Testis (tissue), 3 donors: ENCODE results near the gene ZBTB46. TPM values are rescaled to one million over a fixed set of nuclear protein-coding genes. Genes with fewer than 3 reads are reported as not detected.

Experiments
- DNase-seq: peaks from one replicate; pipeline ENCODE4 v3.0.0-alpha.2; 2019
- H3K27ac ChIP-seq, 2 donors: fragments of 200-600 bp; sonication (generic); one replicate each; pipeline ENCODE4 v1.5.1; 2019
- H3K27me3 ChIP-seq: fragments of 200-600 bp; sonication (generic); one replicate; pipeline ENCODE4 v1.5.1; 2019
- H3K36me3 ChIP-seq: fragments of 200-600 bp; sonication (generic); one replicate; pipeline ENCODE4 v1.5.1; 2017; ENCODE audit warnings: low read depth; ENCODE audit errors: missing control alignments
- H3K4me1 ChIP-seq: fragments of 200-600 bp; sonication (generic); one replicate; pipeline ENCODE4 v1.5.1; 2019
- H3K4me3 ChIP-seq, 2 donors: fragments of 200-600 bp; sonication (generic); one replicate each; pipeline ENCODE4 v1.5.1; 2017 to 2019
- H3K9me3 ChIP-seq: fragments of 200-600 bp; sonication (generic); one replicate; pipeline ENCODE4 v1.5.1; 2017
- POLR2A ChIP-seq: fragments of 450-650 bp; IDR thresholded peaks from one replicate; pipeline ENCODE4 v1.6.1; 2017; ENCODE audit warnings: antibody characterized with exemption, mild to moderate bottlenecking, moderate library complexity
- WGBS, 2 donors: methylation state at CpG; one replicate each; pipeline ENCODE4 v1.1.5; 2018; 5-methylcytosine and 5-hydroxymethylcytosine counted together
- intact Hi-C: fragments of 100-400 bp; cut with DNase I; formaldehyde crosslinking; loops from one replicate; pipeline ENCODE4 v1.15.1; 2023; ENCODE audit warnings: low total_unique reads
- polyA plus RNA-seq: library from polyadenylated mRNA; stranded (reverse); fragments of 350-450 nt; fragmentation: Illumina TruSeq; extraction: RNeasy Lipid Tissue Mini Kit (QIAGEN cat#74804); gene quantifications from one replicate; pipeline ENCODE4 v1.2.3, GENCODE V29; 2014; ENCODE audit warnings: low read depth, low replicate concordance; ENCODE audit not compliant: insufficient read depth
- total RNA-seq, 2 donors: library from RNA; depleted of rRNA; stranded (reverse); fragments of >200 nt; gene quantifications; one replicate each; pipeline ENCODE4 v1.2.3, GENCODE V29; 2016
- TF ChIP-seq, protein P1 (sequence below), 3 experiments: fragments of 450-650 bp in 2 of 3; fragments of 200-600 bp in 1 of 3; sonication (generic) in 1 of 3; IDR thresholded peaks; one replicate each; pipeline ENCODE4 v1.5.1; 2016 to 2019; ENCODE audit warnings: antibody characterized with exemption in 3 of 3, mild to moderate bottlenecking in 2 of 3, moderate library complexity in 1 of 3

ZBTB46 gene
- total and polyA plus RNA-seq, 3 donors from 2014 or later: 5.2 to 15.4 (median 12.5) TPM

DNA sequence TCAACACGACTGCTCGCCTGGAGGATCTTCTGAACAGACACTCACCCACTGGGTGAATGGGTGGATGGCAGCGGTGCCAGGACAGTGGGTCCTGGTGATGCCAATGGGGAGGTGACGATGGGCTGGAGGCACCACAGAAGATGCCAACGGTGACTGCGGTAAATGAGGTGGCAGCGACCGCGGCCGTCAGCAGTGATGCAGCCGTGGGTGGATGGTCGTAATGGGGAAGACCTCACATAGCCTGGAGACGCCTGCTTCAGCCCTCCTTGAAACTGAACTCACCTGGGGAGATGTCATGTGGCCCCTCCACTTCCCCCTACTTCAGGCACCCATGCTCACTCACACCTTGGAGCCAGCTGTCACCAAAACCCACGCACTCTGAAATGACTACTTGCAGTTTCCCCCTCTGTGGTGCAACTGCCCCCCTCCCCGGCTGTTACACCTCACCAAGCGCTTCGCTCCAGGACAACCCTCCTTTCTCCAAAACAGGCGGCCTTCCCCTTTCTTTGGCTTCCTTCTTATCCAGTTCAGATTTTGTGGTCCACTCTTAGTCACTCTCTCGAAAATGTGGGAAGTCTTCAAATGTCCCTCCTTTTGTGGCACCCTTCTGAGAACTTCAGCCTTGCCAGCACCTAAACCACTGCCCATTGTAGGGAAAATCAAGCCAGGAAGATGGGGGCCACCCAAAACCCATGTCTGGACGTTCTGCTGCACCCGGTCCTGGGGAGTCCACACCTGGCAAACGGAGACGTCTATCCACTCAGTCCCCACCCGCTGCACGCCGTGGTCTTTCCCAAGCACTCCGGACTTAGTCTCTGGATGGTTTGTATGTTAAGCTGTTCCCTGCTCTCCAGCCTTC lies 19.9 kb upstream of the ZBTB46 start:
- peaks cover 52% of the 10 kb centered on the region for H3K4me1 ChIP-seq
- intact Hi-C loops: no loop called here
- H3K27ac ChIP-seq: no peak overlapping the region
- H3K4me3 ChIP-seq: no peak overlapping the region
- no peak for DNase-seq
- H3K9me3 ChIP-seq: no peaks in the 10 kb centered on the region
- H3K36me3 ChIP-seq: no peaks in the 10 kb centered on the region
- no peaks in the 10 kb centered on the region for H3K27me3 ChIP-seq
- TF ChIP-seq, protein P1, sequence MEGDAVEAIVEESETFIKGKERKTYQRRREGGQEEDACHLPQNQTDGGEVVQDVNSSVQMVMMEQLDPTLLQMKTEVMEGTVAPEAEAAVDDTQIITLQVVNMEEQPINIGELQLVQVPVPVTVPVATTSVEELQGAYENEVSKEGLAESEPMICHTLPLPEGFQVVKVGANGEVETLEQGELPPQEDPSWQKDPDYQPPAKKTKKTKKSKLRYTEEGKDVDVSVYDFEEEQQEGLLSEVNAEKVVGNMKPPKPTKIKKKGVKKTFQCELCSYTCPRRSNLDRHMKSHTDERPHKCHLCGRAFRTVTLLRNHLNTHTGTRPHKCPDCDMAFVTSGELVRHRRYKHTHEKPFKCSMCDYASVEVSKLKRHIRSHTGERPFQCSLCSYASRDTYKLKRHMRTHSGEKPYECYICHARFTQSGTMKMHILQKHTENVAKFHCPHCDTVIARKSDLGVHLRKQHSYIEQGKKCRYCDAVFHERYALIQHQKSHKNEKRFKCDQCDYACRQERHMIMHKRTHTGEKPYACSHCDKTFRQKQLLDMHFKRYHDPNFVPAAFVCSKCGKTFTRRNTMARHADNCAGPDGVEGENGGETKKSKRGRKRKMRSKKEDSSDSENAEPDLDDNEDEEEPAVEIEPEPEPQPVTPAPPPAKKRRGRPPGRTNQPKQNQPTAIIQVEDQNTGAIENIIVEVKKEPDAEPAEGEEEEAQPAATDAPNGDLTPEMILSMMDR (IDR thresholded peaks at IDR 0.05): no peak
- TF ChIP-seq POLR2A: no peak
- 77 to 86% methylated on average over 25 to 27 of the region's 27 CpGs for WGBS, 2 donors

DNA sequence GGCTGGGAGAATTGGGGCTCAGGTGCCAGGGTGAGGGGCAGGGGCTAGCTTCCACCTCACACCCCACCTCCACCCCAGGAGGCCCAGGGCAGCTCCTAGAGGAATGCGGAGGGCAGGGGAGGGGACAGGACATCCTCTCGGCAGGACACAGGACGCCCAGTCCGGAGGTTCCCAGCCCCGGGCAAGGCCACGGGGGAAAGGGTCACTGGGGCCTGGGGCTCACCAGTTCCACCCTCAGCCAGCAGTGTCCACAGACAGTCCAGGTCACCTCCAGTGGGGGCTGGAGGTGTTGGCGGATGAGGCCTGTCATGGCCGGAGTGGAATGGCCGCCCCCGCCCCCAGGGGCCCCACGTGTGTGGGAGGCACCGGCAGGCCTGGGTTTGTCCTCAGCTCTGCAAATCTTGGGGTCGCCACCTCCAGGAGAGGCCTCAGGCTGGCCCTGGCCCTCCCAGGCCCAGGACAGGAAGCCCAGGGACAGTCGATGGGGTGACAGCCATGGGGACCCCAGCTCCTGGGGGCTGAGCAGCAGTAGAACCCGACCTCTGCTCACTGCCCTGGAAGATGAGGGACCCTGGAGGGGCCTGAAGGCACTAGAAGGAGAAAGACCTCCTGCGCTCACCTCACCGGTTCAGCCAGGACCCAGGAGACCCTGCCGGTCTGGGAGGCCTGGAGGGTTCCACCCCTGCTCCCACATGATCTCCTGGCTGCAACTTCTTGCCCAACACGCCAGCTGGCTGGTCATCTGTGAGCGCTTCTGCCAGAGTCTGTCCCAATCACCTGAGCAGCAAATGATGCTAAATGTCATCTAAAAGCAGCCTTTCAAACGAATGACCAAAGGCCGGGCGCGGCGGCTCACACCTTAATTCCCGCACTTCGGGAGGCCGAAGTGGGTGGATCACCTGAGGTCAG lies 17.2 kb upstream of the ZBTB46 start:
- no peak for DNase-seq
- intact Hi-C loops: no loop called here
- WGBS, 2 donors: 65 to 75% methylated on average over 19 to 28 of the region's 28 CpGs
- no peaks in the 10 kb centered on the region for H3K27me3 ChIP-seq
- no peak overlapping the region for H3K4me3 ChIP-seq
- H3K27ac ChIP-seq: peak overlapping the region; percentile 68 to 76
- H3K36me3 ChIP-seq: no peaks in the 10 kb centered on the region
- no peak for TF ChIP-seq POLR2A
- TF ChIP-seq, protein P1 (IDR thresholded peaks at IDR 0.05): no peak
- H3K4me1 ChIP-seq: peaks cover 32% of the 10 kb centered on the region
- H3K9me3 ChIP-seq: no peaks in the 10 kb centered on the region

DNA sequence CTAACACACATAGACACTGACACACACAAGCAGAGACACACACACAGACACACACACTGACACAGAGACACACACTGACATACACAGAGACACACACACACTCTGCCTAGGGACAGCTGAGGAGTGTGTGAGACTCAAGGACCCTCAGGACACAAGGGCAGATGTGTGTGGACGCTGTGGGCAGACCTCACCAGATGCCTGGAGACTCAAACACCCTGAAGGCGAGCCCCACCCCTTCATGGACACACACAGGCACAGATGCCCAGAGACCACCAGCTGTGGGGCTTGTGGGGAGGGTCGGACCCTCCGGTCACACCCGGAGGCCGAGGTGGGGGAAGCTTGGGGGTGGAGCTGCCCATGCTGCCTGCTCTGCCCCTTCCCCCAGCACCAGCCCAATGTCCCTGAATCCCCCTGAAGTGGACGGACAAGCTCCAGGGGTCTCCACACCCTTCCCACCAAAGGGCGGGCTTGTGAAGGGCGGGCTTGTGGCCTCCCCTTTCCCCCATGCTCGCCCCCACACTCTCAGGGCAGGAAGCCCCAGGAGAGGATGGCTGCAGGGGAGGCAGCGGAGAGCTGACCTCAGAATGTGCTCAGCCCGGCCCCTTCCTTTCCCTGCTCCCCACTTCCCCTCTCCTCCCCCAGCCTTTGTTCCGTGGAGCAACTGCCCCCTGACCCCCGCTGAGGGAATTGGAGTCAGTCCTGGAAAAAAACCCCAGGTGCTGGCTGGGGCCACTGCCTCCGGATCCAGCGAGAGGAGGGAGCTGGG lies 16.4 kb upstream of the ZBTB46 start:
- H3K27ac ChIP-seq: peak overlapping the region; percentile 68 to 76
- TF ChIP-seq, protein P1 (IDR thresholded peaks at IDR 0.05): no peak
- TF ChIP-seq POLR2A: no peak
- WGBS, 2 donors: 32 to 35% methylated on average over 5 to 16 of the region's 16 CpGs
- no peaks in the 10 kb centered on the region for H3K36me3 ChIP-seq
- H3K9me3 ChIP-seq: no peaks in the 10 kb centered on the region
- intact Hi-C loops: no loop called here
- no peak for DNase-seq
- H3K27me3 ChIP-seq: no peaks in the 10 kb centered on the region
- H3K4me3 ChIP-seq: no peak overlapping the region
- peaks cover 31% of the 10 kb centered on the region for H3K4me1 ChIP-seq

DNA sequence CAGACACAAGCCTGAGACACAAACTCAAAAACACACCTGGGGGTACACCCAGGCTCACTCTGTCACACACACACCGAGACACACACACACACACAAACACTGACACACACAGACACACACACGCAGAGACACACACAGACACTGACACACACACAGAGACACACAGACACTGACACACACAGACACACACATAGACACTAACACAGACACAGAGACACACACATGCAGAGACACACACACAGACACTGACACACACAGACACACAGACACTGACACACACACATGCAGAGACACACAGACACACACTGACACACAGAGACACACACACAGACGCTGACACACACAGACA lies 15.8 kb upstream of the ZBTB46 start:
- H3K27me3 ChIP-seq: no peaks in the 10 kb centered on the region
- peak overlapping the region; percentile 68 to 76 for H3K27ac ChIP-seq
- WGBS, 2 donors: 34 to 39% methylated on average over 3 of the region's 3 CpGs
- H3K9me3 ChIP-seq: no peaks in the 10 kb centered on the region
- intact Hi-C loops: no loop called here
- peaks cover 29% of the 10 kb centered on the region for H3K4me1 ChIP-seq
- no peak for TF ChIP-seq POLR2A
- TF ChIP-seq, protein P1 (IDR thresholded peaks at IDR 0.05): no peak
- DNase-seq: no peak
- H3K36me3 ChIP-seq: no peaks in the 10 kb centered on the region
- no peak overlapping the region for H3K4me3 ChIP-seq
